SK-MEL-5 (cell line): Measurements from ENCODE around the gene INHBB. TPM values are rescaled to one million over a fixed set of nuclear protein-coding genes. Genes with fewer than 3 reads are reported as not detected.
A peak's percentile ranks its signal among the peaks of the same experiment; 100 is the strongest.
"Not testable (repeated sequence)": the region's sequence is repeated elsewhere in the genome, so short reads cannot be mapped to it uniquely, and the experiment has no call there.

Experiments used
- DNase-seq: peaks from one replicate; pipeline ENCODE4 v3.0.0-alpha.2; 2016; ENCODE audit warnings: low read depth, low spot score
- in situ Hi-C: cut with HindIII; loops from 2 replicates; pipeline ENCODE4 v1.10.0; 2016; ENCODE audit warnings: low sequenced_read_pairs, high pct_unique_total_duplicates, low pct_unique_long_range_greater_than_20kb
- polyA plus RNA-seq, 2 experiments: library from polyadenylated mRNA; depleted of rRNA; stranded (reverse); fragments of >200 nt; gene quantifications; 2 replicates each; pipeline ENCODE4 v1.2.3, GENCODE V29; 2015
- total RNA-seq: library from RNA; depleted of rRNA; stranded (reverse); fragments of >200 nt; shearing (Covaris generic); gene quantifications from 2 replicates; pipeline ENCODE4 v1.2.3, GENCODE V29; 2014; rRNA removed

Gene INHBB
- total RNA-seq: not detected in 2 replicates
- polyA plus RNA-seq (2015; cell fraction: cytosol; rRNA removed): not detected in 2 replicates
- polyA plus RNA-seq (2015; cell fraction: nucleus; rRNA removed): not detected in 2 replicates

GRCh38 chr2:120346026-120346666 is at the start of gene INHBB:
TSS of gene INHBB (plus strand) at chr2:120346136. CDS start at chr2:120346189, 53 bp downstream.
- in situ Hi-C loops: no loop called here
- DNase-seq: no peak

DNA sequence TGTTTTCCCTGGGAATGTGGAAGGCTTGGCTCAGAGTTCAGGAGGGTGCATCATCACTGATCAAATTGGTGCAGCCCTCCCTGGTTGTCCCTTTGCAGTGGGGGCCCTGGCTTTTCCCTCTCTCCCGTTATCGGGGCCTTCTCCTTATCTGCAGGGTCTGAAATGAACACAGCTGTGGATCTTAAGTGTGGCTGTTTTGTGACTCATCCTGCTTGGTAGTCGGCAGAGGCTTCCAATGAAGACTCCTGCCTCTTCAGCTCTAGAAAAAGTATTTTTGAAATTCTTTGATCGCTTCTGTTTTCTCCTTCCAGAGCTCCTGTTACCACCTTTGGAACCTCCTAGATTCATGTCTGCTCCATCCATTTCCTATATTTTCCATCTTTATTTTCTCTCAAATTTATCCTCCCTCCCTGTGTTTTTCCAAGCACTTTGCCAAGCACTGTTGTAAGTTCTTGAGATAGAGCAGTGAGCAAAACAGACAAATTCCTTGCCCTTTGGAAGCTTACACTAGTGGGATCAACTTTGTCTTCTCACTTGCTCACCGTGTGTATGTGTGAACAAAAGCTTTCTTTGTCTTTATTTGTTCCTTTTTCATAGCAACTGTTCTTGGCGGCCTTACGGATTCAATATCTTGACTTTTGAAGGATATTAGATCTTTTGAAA is 47.6 kb upstream of the INHBB start:
- no peak for DNase-seq
- in situ Hi-C loops: no loop called here

GRCh38 chr2:120299004-120299403 is 46.9 kb upstream of the INHBB start:
- no peak for DNase-seq

DNA sequence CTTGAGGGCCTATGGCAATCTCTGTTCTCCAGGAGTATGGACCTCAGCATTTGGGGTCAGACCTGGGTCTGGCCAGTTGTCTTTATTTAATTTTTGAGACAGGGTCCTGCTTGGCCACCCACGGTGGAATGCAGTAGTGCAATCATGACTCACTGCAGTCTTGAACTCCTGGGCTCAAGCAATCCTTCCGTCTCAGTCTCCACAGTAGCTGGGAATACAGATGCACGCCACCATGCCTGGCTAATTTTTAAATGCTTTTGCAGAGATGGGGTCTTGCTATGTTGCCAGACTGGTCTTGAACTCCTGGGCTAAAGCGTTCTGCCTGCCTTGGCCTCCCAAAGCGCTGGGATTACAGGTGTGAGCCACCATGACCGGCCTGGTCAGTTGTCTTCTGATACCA is 46.4 kb upstream of the INHBB start:
- DNase-seq: no peak
- in situ Hi-C loops: no loop called here

More at GRCh38 chr2:120299004-120299403, 46.9 kb upstream of the INHBB start:
- in situ Hi-C loops: no loop called here

DNA sequence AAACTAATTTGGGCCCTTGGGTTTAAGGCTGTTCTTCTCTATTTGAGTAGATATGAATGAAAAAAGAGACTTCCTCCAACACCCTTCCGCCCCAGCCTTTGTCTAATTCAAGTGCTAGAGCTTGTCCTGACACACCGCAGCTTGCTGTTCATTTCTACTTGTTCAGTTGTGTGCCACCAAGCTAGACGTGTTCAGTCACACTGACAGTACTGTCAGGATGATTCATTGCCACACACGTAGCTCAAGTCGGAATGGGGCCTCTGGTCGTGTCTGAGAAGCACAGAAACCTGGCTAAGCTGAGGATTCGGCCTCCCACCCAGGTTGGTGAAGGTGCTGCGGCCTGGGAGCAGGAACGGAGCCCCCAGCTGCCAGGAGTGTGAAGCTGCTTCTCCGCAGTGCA is 45.6 kb upstream of the INHBB start:
- in situ Hi-C loops: no loop called here
- DNase-seq: no peak

DNA sequence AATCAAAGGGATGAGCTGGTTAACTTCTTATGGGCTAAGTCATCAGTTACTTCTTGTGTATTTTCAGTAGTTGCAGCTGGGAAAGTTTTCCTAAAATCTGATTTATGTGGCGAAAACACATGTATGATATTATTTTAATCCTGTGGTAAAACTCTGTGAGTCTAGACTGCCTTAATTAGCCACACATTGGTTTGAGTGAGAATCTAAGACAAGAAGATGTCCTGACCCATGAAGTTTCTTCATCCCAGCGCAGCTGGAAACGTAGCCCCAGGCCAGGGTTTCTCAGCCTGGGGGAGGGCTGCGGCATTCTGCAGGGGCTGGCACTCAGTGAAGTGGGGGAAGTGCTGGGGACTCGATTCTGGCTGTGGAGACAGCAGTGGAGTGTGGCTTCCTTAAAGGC is 44.7 kb upstream of the INHBB start:
- in situ Hi-C loops: no loop called here

DNA sequence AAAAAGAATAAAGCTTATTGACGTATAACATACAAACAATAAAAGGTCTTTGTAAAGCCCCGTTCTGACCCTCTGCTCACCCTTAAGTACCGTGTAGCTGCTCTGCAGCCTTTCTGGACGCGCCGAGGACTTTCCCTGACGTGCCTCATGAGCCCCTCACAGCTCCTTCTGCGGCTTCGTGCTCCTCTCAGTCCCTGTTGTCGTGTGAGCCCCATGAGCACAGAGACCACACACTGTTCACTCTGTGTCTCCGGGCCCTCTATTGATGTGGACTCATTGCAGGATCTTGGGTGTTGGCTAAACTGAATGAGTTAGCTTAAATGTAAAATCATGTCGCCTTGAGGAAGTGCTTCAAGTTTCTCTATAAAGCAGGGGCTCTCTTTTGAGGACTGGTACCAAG is 43.6 kb upstream of the INHBB start:
- DNase-seq: no peak
- in situ Hi-C loops: no loop called here

More for the DNA sequence above, 44.7 kb upstream of the INHBB start:
- no peak for DNase-seq

DNA sequence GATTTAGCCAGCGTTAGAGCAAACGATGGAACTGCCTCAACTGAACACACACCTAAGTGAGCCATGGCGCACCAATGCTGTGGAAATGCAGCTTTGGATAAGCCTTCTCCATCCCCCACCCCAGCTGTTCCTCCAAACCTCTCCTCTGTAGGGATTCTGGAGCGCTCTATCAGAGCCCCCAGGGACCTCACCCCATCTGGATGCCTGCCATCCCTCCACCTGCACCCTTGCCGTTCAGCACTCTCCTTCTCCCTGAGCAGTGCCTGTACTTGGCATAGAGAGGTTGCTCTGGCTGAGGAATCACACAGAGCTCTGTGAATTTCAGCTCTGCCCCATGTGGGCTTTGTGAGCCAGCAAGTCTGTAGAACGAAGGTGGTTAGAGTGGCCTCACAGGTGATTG is 42.8 kb upstream of the INHBB start:
- in situ Hi-C loops: no loop called here
- no peak for DNase-seq

GRCh38 chr2:120305296-120305695 is 40.6 kb upstream of the INHBB start:
- in situ Hi-C loops: no loop called here
- DNase-seq: peak; percentile 53

DNA sequence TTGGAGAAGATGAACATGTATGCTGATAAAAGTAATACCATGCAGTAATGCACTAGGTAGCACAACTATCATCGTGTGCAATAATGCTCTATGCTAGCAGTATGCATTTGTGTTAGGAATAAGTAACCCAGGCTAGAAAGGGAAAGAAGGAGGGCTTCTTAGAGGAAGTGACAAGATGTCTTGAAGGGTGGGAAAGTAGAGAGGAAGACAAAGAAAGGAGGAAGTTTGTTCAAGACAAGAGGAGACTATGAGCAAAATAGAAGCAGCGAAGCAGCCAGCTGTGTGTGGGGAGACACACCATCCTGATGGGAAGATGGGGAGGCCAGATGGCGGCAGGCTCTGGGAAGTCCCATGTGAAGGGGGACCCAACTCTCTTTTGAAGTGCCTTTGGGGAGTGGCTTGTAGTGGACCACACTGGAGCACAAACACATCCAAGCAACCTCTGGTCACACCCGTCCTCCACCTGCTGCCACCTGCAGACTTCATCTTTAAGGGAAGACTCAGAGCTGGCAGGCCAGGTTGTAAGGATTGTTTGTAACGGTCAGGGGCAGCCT is 39.9 kb upstream of the INHBB start:
- in situ Hi-C loops: no loop called here

GRCh38 chr2:120307482-120307881 is 38.5 kb upstream of the INHBB start:
- DNase-seq: no peak
- in situ Hi-C loops: no loop called here

More for the DNA sequence above, 39.9 kb upstream of the INHBB start:
- no peak for DNase-seq

GRCh38 chr2:120308038-120308910 is 37.7 kb upstream of the INHBB start:
- no peak for DNase-seq
- in situ Hi-C loops: no loop called here

DNA sequence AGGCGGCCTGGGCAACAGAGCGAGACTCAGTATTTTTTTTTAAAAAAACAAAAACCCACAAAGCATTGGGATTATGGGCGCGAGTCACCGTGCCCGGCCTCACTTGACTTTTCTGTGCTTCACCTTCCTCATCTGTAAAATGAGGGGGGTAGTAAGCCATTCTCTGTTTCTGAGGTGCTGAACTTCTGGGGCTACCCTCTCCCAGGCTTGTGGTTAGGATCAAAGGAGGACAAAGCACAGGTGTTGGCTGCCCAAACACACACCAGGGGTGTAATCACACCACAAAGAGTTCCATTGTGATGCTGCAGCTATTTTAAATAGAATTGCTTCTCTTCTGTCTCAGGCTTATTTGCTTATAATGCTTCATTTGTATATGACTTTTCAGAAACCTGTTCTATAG is 35.8 kb upstream of the INHBB start:
- DNase-seq: no peak
- in situ Hi-C loops: no loop called here

- DNase-seq, in situ Hi-C loops: not testable (repeated sequence)
Observed at GRCh38 chr2:120310841-120311240, 35.1 kb upstream of the INHBB start.

DNA sequence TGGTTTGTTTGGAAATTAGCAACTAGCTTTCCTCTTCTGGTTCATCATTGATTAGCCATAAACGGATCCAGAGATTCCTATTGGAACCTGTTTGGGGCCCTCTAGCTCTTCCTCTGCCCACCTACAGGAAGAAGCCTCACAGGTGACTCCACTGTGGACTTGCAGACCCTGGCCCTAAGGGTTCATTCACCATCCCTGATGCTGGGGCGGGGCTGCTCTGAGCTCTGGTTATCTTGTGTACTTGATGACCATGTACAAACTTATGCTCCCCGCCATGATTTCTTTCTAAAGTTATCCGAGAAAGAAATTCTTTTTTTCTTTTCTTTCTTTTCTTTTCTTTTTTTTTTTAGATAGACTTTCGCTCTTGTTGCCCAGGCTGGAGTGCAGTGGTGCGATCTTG is 33.9 kb upstream of the INHBB start:
- in situ Hi-C loops: no loop called here
- no peak for DNase-seq

GRCh38 chr2:120312860-120313694 is 32.9 kb upstream of the INHBB start:
- peak; percentile 66 for DNase-seq
- in situ Hi-C loops: no loop called here
